Hepatocyte (in vitro differentiated cells): ENCODE results near the gene SLC4A7. TPM values are rescaled to one million over a fixed set of nuclear protein-coding genes. Genes with fewer than 3 reads are reported as not detected.
"Not testable (repeated sequence)": the region's sequence is repeated elsewhere in the genome, so short reads cannot be mapped to it uniquely, and the experiment has no call there.

Source experiments
- DNase-seq: peaks from one replicate; pipeline ENCODE4 v3.0.0-alpha.2; 2016; ENCODE audit warnings: low spot score
- H2AFZ ChIP-seq: fragments of 200-600 bp; sonication (generic); 2 replicates; pipeline ENCODE4 v1.6.0; 2016; ENCODE audit warnings: antibody characterized with exemption, mild to moderate bottlenecking
- H3K27ac ChIP-seq: fragments of 200-600 bp; sonication (generic); 2 replicates; pipeline ENCODE4 v1.5.1; 2016; ENCODE audit warnings: mild to moderate bottlenecking
- H3K27me3 ChIP-seq: fragments of 200-600 bp; sonication (generic); 2 replicates; pipeline ENCODE4 v1.6.1; 2016
- H3K36me3 ChIP-seq: fragments of 200-600 bp; sonication (generic); replicated peaks from 2 replicates; pipeline ENCODE4 v1.5.1; 2016; ENCODE audit warnings: low read depth; ENCODE audit not compliant: insufficient read depth
- H3K4me1 ChIP-seq: fragments of 200-600 bp; sonication (generic); 2 replicates; pipeline ENCODE4 v1.5.1; 2016; ENCODE audit warnings: mild to moderate bottlenecking, moderate library complexity; ENCODE audit not compliant: insufficient read depth
- H3K4me2 ChIP-seq: fragments of 200-600 bp; sonication (generic); 2 replicates; pipeline ENCODE4 v1.6.0; 2016
- H3K4me3 ChIP-seq: fragments of 200-600 bp; sonication (generic); 2 replicates; pipeline ENCODE4 v1.5.1; 2016; ENCODE audit warnings: mild to moderate bottlenecking
- H3K79me2 ChIP-seq: fragments of 200-600 bp; sonication (generic); 2 replicates; pipeline ENCODE4 v1.6.0; 2017; ENCODE audit warnings: mild to moderate bottlenecking
- H3K9me2 ChIP-seq: fragments of 200-600 bp; sonication (generic); replicated peaks from 2 replicates; pipeline ENCODE4 v1.6.0; 2017; ENCODE audit warnings: mild to moderate bottlenecking; ENCODE audit not compliant: insufficient read depth
- H3K9me3 ChIP-seq: fragments of 200-600 bp; sonication (generic); 2 replicates; pipeline ENCODE4 v1.5.1; 2016; ENCODE audit warnings: low read depth, mild to moderate bottlenecking
- H4K20me1 ChIP-seq: fragments of 200-600 bp; sonication (generic); 2 replicates; pipeline ENCODE4 v1.6.0; 2016; ENCODE audit warnings: mild to moderate bottlenecking; ENCODE audit not compliant: insufficient read depth, poor library complexity, severe bottlenecking
- EZH2 ChIP-seq: fragments of 200-600 bp; sonication (generic); IDR thresholded peaks from 2 replicates; pipeline ENCODE4 v1.6.1; 2016; ENCODE audit warnings: antibody characterized with exemption, mild to moderate bottlenecking, borderline replicate concordance
- EZH2phosphoT487 ChIP-seq: fragments of 200-600 bp; sonication (generic); IDR thresholded peaks from one replicate; pipeline ENCODE4 v1.6.1; 2018; ENCODE audit warnings: antibody characterized with exemption, mild to moderate bottlenecking, low read depth, moderate library complexity; ENCODE audit not compliant: unreplicated experiment, severe bottlenecking
- WGBS: methylation state at CpG from one replicate; pipeline ENCODE4 v1.1.6; 2016; ENCODE audit warnings: low lambda C conversion rate; ENCODE audit errors: missing lambda C conversion rate; 5-methylcytosine and 5-hydroxymethylcytosine counted together
- polyA plus RNA-seq: library from polyadenylated mRNA; unstranded; fragments of >200 nt; fragmentation: Nextera tagmentation; extraction: Ambion mirVana; gene quantifications from 2 replicates; pipeline ENCODE4 v1.2.1, GENCODE V29; 2016
- total RNA-seq: library from RNA; depleted of rRNA; stranded (reverse); fragments of >200 nt; gene quantifications from 2 replicates; pipeline ENCODE4 v1.2.3, GENCODE V29; 2014
- TF ChIP-seq, protein P1 (sequence below): fragments of 200-600 bp; sonication (generic); IDR thresholded peaks from 2 replicates; pipeline ENCODE4 v1.5.1; 2016; ENCODE audit warnings: antibody characterized with exemption, mild to moderate bottlenecking; ENCODE audit not compliant: poor library complexity

Gene SLC4A7
- total RNA-seq = 44.7 and 45.3 TPM in 2 replicates
- 7.7 and 9.3 TPM in 2 replicates for polyA plus RNA-seq

DNA sequence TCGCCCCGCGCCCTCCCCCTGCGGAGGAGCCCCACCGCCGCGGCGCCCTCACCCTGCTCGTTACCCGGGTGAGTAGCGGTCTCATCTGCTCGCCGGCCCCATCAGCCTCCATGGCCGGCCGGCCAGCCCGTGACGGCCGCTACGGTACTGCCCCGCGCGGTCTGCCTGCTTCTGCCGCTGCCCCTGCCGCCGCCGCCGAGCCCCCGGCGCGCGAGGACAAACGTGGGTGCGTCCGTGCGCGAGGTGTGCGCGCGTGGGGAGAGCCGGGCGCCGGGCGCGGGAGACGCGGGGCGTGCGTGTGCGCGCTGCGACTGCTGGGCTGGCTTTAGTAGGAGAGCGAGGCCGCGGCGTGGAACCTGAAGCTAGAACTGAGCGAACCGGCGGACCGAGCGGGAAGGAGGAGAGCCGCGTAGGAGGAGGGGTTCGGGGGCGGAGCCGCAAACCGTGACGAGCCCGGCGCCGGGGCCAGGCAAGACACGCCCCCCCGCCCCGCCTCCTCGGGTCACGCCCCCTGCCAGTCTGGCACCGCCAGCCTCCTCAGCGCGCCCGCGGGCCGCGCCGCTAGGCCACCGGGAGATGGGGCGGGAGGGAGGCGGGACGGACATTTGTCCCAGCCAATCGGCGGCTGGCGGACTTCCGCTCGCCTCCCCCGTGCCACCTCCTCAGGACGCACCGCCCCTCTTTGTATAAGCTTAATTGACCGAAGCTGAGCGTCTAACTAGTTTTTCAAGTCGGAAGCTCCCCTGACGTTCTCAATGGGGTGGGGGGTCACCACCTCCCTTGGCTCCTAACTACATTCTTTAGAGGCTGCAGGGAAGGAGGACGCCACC lies at the start of gene SLC4A7:
SLC4A7 (minus strand) TSS at position 370 of the 830 bp plus-strand sequence; CDS start at position 112, 258 bp downstream.
- Histone ChIP-seq H3K27me3 (no peaks in the 10 kb centered on the region), H3K27ac (peak within 1 kb of the TSS; percentile 95), H3K4me3 (peak within 1 kb of the TSS; percentile 76), H3K79me2 (peaks cover 37% of the 10 kb centered on the region), H3K36me3 (no peaks in the 10 kb centered on the region), H2AFZ (peak within 1 kb of the TSS; percentile 43), H3K9me2 (no peaks in the 10 kb centered on the region), H3K4me2 (peak within 1 kb of the TSS; percentile 84), H4K20me1 (peaks cover 24% of the 10 kb centered on the region), H3K4me1 (peaks cover 6% of the 10 kb centered on the region), H3K9me3 (no peaks in the 10 kb centered on the region)
- DNase-seq = peak; percentile 98
- under 1% methylated on average over 45 of the region's 100 CpGs for WGBS
- TF ChIP-seq EZH2 (no peak), EZH2phosphoT487 (no peak)
- TF ChIP-seq, protein P1, sequence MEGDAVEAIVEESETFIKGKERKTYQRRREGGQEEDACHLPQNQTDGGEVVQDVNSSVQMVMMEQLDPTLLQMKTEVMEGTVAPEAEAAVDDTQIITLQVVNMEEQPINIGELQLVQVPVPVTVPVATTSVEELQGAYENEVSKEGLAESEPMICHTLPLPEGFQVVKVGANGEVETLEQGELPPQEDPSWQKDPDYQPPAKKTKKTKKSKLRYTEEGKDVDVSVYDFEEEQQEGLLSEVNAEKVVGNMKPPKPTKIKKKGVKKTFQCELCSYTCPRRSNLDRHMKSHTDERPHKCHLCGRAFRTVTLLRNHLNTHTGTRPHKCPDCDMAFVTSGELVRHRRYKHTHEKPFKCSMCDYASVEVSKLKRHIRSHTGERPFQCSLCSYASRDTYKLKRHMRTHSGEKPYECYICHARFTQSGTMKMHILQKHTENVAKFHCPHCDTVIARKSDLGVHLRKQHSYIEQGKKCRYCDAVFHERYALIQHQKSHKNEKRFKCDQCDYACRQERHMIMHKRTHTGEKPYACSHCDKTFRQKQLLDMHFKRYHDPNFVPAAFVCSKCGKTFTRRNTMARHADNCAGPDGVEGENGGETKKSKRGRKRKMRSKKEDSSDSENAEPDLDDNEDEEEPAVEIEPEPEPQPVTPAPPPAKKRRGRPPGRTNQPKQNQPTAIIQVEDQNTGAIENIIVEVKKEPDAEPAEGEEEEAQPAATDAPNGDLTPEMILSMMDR = no peak

DNA sequence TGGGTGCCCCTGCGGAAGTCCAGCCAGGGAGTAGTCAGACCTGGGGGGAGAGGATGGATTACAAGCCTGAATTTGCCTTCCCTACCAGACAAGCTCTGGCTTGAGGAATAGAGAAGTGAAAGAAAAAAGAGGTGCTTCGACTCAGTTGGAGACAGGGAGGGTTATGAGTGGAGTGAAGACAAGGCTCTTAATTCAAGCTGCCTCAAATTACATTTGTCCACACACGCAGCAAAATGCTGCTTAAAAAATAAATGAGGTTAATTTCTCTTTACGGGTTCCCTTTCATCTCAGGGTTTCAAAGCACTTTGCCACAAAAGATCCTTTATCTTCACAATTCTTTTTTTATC lies 49.0 kb upstream of the SLC4A7 start:
- no peaks in the 10 kb centered on the region for H3K36me3 ChIP-seq
- no peaks in the 10 kb centered on the region for H3K79me2 ChIP-seq
- peak overlapping the region; percentile 43 for H3K27ac ChIP-seq
- H3K4me1 ChIP-seq = peaks cover 11% of the 10 kb centered on the region
- H3K4me2 ChIP-seq = peak overlapping the region; percentile 42
- H3K4me3 ChIP-seq = no peak overlapping the region
- no peaks in the 10 kb centered on the region for H3K9me2 ChIP-seq
- peak overlapping the region; percentile 21 for H2AFZ ChIP-seq
- WGBS = 29% methylated on average over 4 of the region's 4 CpGs
- H3K27me3 ChIP-seq = no peaks in the 10 kb centered on the region
- no peaks in the 10 kb centered on the region for H4K20me1 ChIP-seq
- no peaks in the 10 kb centered on the region for H3K9me3 ChIP-seq
- TF ChIP-seq EZH2phosphoT487 = no peak
- no peak for TF ChIP-seq EZH2
- TF ChIP-seq, protein P1 = no peak
- no peak for DNase-seq

DNA sequence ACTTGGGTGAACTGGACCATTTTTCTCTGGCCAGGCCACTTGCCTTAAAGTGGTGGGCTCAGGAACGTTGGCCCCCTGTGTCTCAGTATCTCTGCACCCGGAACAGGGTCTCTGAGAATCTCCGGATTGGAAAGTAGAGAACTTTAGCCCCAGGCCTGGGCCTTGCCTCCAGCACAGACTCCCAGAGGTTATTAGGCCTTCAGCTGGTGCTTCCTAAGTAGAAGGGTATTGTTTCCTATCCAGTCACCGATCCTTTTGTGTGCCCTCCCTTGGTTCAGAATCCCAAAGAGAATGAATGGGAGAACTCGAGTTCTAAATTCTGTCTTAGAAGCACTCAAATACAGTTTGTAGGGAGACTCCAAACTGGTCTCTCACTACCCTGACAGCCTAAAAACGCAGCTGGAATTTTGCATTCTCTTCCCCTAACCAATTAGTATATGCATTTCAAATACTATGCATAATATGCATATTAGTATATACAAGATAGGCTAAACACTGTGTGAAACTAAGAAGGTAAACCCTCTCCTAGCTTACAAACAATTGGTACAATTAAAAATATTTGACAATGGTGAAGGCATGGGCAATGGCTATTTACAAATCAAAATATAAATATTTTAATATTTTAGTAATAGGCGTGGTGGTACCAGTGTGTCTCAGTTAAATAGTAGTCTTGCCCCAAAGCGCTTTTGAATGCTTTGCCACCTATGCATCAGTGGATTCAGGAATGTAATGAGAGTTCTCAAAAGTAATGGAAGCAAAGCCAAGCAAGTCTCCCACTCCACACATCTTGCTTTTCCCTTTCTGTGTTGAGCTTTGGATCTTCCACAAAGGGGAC lies 48.5 kb upstream of the SLC4A7 start:
- H4K20me1 ChIP-seq = no peaks in the 10 kb centered on the region
- H3K4me3 ChIP-seq = no peak overlapping the region
- H3K36me3 ChIP-seq = no peaks in the 10 kb centered on the region
- peak overlapping the region; percentile 21 for H2AFZ ChIP-seq
- H3K79me2 ChIP-seq = no peaks in the 10 kb centered on the region
- H3K27me3 ChIP-seq = no peaks in the 10 kb centered on the region
- no peaks in the 10 kb centered on the region for H3K9me3 ChIP-seq
- no peak for DNase-seq
- TF ChIP-seq, protein P1 = no peak
- no peak for TF ChIP-seq EZH2phosphoT487
- no peak for TF ChIP-seq EZH2
- peaks cover 11% of the 10 kb centered on the region for H3K4me1 ChIP-seq
- peak overlapping the region; percentile 43 for H3K27ac ChIP-seq
- no peaks in the 10 kb centered on the region for H3K9me2 ChIP-seq
- peak overlapping the region; percentile 42 for H3K4me2 ChIP-seq
- WGBS = 70% methylated on average over 8 of the region's 8 CpGs

DNA sequence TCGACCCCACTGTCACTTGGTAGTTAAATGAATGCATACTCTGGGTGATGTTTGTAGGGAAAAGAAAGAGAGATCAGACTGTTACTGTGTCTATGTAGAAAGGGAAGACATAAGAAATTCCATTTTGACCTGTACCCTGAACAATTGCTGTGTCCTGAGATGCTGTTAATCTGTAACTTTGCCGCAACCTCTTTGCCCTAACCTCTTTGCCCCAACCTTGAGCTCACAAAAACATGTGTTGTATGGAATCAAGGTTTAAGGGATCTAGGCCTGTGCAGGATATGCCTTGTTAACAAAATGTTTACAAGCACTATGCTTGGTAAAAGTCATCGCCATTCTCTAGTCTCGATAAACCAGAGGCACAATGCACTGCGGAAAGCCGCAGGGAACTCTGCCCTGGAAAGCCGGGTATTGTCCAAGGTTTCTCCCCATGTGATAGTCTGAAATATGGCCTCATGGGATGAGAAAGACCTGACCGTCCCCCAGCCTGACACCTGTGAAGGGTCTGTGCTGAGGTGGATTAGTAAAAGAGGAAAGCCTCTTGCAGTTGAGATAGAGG lies 47.1 kb upstream of the SLC4A7 start:
- H3K36me3 ChIP-seq, H3K9me3 ChIP-seq: not testable (repeated sequence)
- WGBS = 87% methylated on average over 8 of the region's 8 CpGs

More for the DNA sequence above, 47.1 kb upstream of the SLC4A7 start:
- DNase-seq, H3K79me2 ChIP-seq, H3K4me3 ChIP-seq, H3K27me3 ChIP-seq, H3K27ac ChIP-seq, H4K20me1 ChIP-seq, H3K4me2 ChIP-seq, H2AFZ ChIP-seq, H3K9me2 ChIP-seq: not testable (repeated sequence)
- peaks cover 11% of the 10 kb centered on the region for H3K4me1 ChIP-seq
